ENCODE measurements around the gene RAB6A.

DNA sequence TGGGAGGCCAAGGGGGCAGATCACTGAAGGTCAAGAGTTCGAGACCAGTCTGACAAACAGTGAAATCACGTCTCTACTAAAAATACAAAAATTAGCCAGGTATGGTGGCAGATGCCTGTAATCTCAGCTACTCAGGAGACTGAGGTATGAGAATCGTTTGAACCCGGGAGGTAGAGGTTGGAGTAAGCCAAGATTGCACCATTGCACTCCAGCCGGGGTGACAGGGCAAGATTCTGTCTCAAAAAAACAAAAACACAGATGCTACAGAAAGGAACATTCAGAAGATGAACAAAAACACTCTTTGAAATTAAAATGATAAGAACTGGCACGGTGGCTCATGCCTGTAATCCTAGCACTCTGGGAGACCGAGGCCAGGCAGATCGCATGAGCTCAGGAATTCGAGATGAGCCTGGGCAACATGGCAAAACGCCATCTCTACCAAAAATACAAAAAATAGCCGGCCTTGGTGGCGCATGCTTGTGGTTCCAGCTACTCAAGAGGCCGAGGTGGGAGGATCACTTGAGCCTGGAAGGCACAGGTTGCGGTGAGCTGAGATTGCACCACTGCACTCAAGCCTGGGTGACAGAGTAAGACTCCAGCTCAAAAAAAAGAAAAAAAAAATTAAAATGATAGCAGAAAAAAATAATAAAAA is 8.5 kb downstream of the RAB6A start:
- TF ChIP-seq SRF (IDR thresholded peaks at IDR 0.05; ENCODE audit: low read depth, low read length): no peak
- TF ChIP-seq, protein P1, sequence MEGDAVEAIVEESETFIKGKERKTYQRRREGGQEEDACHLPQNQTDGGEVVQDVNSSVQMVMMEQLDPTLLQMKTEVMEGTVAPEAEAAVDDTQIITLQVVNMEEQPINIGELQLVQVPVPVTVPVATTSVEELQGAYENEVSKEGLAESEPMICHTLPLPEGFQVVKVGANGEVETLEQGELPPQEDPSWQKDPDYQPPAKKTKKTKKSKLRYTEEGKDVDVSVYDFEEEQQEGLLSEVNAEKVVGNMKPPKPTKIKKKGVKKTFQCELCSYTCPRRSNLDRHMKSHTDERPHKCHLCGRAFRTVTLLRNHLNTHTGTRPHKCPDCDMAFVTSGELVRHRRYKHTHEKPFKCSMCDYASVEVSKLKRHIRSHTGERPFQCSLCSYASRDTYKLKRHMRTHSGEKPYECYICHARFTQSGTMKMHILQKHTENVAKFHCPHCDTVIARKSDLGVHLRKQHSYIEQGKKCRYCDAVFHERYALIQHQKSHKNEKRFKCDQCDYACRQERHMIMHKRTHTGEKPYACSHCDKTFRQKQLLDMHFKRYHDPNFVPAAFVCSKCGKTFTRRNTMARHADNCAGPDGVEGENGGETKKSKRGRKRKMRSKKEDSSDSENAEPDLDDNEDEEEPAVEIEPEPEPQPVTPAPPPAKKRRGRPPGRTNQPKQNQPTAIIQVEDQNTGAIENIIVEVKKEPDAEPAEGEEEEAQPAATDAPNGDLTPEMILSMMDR (IDR thresholded peaks at IDR 0.05; ENCODE audit: control extremely low read depth in 1 of 3, insufficient read depth in 1 of 3, low read depth in 1 of 3, low read length in 3 of 3): no peak

Measured in H1 (cell line).